Measurements from ENCODE around the gene SPATA20.

The SPATA20 gene

DNA sequence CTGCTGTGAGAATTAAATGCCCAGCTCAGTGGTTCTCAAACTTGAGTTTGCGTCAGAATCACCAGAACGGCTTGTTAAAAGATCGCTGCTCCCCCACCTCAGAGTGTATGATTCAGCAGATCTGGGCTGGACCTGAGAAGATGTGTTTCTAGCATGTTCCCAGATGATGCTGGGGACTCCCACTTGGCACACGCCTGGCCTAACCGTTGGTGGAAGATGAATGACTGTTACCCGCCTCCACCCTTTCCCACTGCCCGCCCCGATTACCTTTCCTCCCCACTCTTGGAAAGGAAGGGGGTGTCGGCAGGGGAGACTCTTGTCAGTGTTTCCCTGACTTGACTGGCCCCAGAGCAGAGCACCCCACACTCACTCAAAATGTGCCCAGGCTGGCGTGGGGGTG, 58.5 kb downstream of the SPATA20 start:
- Histone ChIP-seq H3K4me3 (ENCODE audit: low read length) (no peak overlapping the region), H3K36me3 (replicated peaks; ENCODE audit: insufficient read depth, low read length) (no peaks in the 10 kb centered on the region), H2AFZ (ENCODE audit: low read length) (no peak overlapping the region), H4K20me1 (ENCODE audit: insufficient read depth, low read length) (no peaks in the 10 kb centered on the region), H3K9me2 (replicated peaks; ENCODE audit: insufficient read depth, low read length) (no peaks in the 10 kb centered on the region), H3F3A (ENCODE audit: insufficient read depth, low read length) (no peaks in the 10 kb centered on the region), H3K9ac (ENCODE audit: low read length) (no peak overlapping the region), H3K4me1 (ENCODE audit: low read length) (no peaks in the 10 kb centered on the region), H3K79me2 (ENCODE audit: low read length) (no peaks in the 10 kb centered on the region), H3K27me3 (replicated peaks; ENCODE audit: insufficient read depth, low read length) (peaks cover 98% of the 10 kb centered on the region), H3K9me3 (replicated peaks; ENCODE audit: insufficient read depth, low read length) (no peaks in the 10 kb centered on the region), H3K27ac (ENCODE audit: low read length) (no peak overlapping the region), H3K4me2 (ENCODE audit: low read depth, low read length) (no peak overlapping the region)
- TF ChIP-seq EZH2phosphoT487 (IDR thresholded peaks at IDR 0.05; ENCODE audit: low read length) (no peak), CTCF (IDR thresholded peaks at IDR 0.05; ENCODE audit: low read length) (no peak), EZH2 (optimal IDR thresholded peaks at IDR 0.05; ENCODE audit: low read depth, low read length) (no peak)
- DNase-seq = no peak

Measured in MM.1S (cell line).